ENCODE results near the gene IFNGR1. TPM values are rescaled to one million over a fixed set of nuclear protein-coding genes. Genes with fewer than 3 reads are reported as not detected.
A peak's percentile ranks its signal among the peaks of the same experiment; 100 is the strongest.

IFNGR1 gene
- total RNA-seq, 4 donors from 2014 or later = 53.5 to 122 (median 94.9) TPM

DNA sequence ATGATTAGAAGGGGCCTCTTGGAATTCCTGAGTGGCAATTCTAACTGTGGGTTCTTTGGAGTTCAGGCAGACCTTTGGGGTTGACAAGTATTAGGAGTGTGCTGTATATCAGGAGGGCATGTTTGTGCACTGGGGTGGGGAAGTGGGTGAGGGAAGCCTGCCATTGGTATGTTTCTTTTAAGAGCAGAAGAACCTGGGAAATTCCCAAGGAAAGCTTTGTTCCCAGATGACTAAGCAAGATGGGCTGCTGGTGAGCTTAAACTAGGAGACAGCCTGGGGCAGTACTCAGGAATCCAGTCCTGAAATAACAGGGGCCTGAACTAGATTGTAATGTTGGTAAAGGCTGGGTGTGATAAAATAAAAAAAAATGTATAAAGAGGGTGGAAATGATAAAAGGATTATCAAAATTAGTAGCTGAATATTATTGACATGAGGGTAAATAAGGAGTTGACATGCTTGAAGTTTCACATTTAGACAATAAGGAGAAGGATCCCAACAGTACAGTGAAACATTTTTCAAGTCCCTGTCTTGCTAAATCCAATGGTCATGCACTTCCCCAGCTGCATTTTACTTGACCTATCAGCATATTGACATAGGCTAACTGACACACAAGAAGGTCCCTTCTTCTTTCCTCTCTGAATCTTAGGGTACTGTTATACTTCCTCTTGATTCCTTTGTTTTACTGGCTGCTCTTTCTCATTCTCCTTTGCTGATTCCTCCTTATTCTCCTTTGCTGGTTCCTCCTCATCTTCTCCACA lies 18.4 kb upstream of the IFNGR1 start:
- H3K27me3 ChIP-seq = no peaks in the 10 kb centered on the region
- H3K9me3 ChIP-seq = no peaks in the 10 kb centered on the region
- TF ChIP-seq POLR2A (IDR thresholded peaks at IDR 0.05) (no peak), CTCF (IDR thresholded peaks at IDR 0.05) (no peak)
- no peak overlapping the region for H3K27ac ChIP-seq
- H3K4me1 ChIP-seq = no peaks in the 10 kb centered on the region
- no peaks in the 10 kb centered on the region for H3K36me3 ChIP-seq
- no peak for DNase-seq
- intact Hi-C loops (cut with DNase I; ENCODE audit: low total_unique reads) = no loop called here
- no peak overlapping the region for H3K4me3 ChIP-seq

DNA sequence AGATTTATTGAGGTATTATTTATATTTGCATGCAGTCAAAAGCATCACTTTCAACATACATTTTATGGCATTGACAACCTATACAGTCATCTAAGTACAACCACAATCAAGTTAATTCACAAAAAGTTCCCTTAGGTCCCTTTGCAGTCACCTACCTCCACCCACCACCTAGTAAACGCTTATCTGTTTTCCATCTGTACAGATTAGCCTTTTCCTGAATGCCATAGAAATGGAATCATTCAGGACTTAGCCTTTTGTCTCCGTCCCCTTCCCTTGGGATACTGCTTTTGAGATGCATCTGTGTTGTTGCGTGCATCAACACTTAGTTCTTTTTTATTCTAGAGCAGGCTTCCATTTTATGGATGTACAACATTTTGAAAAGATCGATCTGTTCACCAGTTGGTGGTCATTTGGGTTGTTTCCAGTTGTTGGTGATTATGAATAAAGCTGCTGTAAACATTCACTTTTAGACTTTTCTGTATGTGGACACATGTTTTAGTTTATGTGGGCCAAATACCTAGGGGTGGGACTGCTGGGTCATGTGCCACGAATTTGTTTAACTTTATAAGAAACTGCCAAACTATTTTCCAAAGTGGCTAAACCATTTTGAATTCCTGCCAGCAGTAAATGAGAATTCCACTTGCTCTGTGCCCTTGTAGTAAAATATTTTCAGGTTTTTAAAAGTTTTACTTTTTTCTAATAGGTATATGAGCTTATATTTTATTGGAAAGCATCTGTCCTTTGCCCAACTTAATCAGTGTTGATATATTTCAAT lies 17.6 kb upstream of the IFNGR1 start:
- Histone ChIP-seq H3K9me3 (no peaks in the 10 kb centered on the region), H3K27ac (no peak overlapping the region), H3K4me3 (no peak overlapping the region), H3K36me3 (no peaks in the 10 kb centered on the region), H3K4me1 (no peaks in the 10 kb centered on the region), H3K27me3 (no peaks in the 10 kb centered on the region)
- no peak for TF ChIP-seq POLR2A (IDR thresholded peaks at IDR 0.05)
- no peak for TF ChIP-seq CTCF (IDR thresholded peaks at IDR 0.05)
- no peak for DNase-seq
- intact Hi-C loops (cut with DNase I; ENCODE audit: low total_unique reads) = no loop called here

GRCh38 chr6:137235686-137236085 lies 16.5 kb upstream of the IFNGR1 start:
- H3K36me3 ChIP-seq = no peaks in the 10 kb centered on the region
- intact Hi-C loops (cut with DNase I; ENCODE audit: low total_unique reads) = no loop called here
- no peak overlapping the region for H3K27ac ChIP-seq
- DNase-seq = no peak
- no peaks in the 10 kb centered on the region for H3K4me1 ChIP-seq
- TF ChIP-seq POLR2A (IDR thresholded peaks at IDR 0.05) = no peak
- no peak for TF ChIP-seq CTCF (IDR thresholded peaks at IDR 0.05)
- no peak overlapping the region for H3K4me3 ChIP-seq
- H3K9me3 ChIP-seq = no peaks in the 10 kb centered on the region
- no peaks in the 10 kb centered on the region for H3K27me3 ChIP-seq

DNA sequence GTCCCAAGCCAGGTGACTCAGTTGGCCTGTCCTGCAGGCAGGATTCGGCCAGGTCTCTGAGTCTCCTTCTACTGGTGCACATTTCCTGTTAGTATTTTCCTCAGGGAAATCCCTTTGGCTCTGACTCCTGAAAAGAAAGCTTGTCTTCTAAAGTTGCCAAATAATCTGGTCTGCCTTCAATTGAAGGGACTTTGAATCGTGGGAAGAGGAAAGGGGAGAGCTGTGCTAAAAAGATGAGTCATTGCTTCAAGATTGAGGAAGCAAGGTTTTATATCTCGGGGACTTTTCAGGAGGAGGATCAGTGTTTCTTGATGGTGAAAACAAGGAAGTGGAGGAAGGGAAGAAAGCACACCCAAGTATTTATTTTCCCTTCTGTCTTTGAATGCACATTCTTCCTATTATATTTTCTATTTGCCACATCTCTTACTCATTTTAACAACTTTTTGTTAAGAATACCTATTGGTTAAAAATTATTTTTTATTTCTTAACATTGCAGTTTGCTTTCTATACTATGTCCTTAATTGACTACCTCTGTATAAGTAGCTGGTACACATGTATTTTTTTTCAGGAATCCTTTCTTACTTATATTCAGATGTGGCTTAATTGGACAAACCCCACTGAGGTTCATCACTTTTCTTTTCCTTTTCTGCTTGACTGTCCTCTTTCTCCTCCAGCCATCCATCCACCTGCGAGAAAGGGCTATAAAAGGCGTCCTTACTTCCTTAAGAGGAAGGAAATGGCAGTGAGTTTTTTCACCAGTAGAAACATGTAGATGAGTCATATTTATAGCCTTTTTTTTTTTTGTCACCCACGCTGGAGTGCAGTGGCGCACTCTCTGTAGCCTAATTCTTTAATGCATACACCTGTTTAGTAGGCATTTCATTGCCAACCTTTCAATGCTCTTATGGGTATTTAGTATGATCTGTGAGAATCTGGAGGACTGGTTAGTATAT lies 15.0 kb upstream of the IFNGR1 start:
- Histone ChIP-seq H3K27ac (peak overlapping the region; percentile 59 to 69), H3K4me1 (no peaks in the 10 kb centered on the region), H3K36me3 (no peaks in the 10 kb centered on the region), H3K27me3 (no peaks in the 10 kb centered on the region), H3K9me3 (no peaks in the 10 kb centered on the region), H3K4me3 (no peak overlapping the region)
- DNase-seq = peak; percentile 29 to 37
- intact Hi-C loops (cut with DNase I; ENCODE audit: low total_unique reads) = no loop called here
- TF ChIP-seq POLR2A (IDR thresholded peaks at IDR 0.05) (no peak), CTCF (IDR thresholded peaks at IDR 0.05) (no peak)

All from uterus (tissue), 4 donors.